ENCODE results near the gene DNASE2. TPM values are rescaled to one million over a fixed set of nuclear protein-coding genes. Genes with fewer than 3 reads are reported as not detected.
A peak's percentile ranks its signal among the peaks of the same experiment; 100 is the strongest.

DNASE2 gene
- total and polyA plus RNA-seq, 2 of the 8 experiments (the other 6 are each of a cell fraction or from before 2014, with no cell fraction given): 33.2 to 48.2 TPM

DNA sequence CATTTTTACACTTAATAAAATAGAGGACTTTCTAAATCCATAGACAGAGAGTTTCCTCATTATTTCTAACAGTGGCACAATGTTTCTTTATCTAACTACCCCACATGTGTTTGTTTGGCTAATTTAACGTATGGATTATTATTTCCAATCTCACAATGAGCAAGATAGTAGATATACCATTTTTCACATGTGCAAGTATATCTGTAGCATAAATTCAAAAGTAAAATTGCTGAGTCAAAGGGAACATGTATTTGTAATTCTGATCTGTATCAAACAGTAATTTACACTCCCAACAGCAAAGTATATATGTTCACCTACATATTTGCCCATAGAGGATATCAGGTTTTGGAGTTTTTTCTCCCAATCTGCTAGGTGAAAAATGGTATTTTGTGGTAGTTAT is 24.6 kb downstream of the DNASE2 start:
- H3K4me1 ChIP-seq (replicated peaks in 1 of 4; ENCODE audit: control insufficient read depth in 3 of 4, insufficient read depth in 4 of 4, low read length in 3 of 4): no peaks in the 10 kb centered on the region
- H4K5ac ChIP-seq (ENCODE audit: insufficient read length, low read depth, low read length): no peak overlapping the region
- no peak overlapping the region for H3K18ac ChIP-seq (ENCODE audit: extremely low read depth, low read length)
- H4K8ac ChIP-seq (ENCODE audit: extremely low read depth, insufficient read depth, low read length): no peak overlapping the region
- 88% methylated on average over 1 of the region's 1 CpG; no CpG with 5 or more reads in 1 of the 2 experiments for WGBS, 2 experiments (ENCODE audit: extremely low coverage in 1 of 2, insufficient coverage in 1 of 2, insufficient read length in 1 of 2, insufficient replicate concordance in 2 of 2, low coverage in 1 of 2, low lambda C conversion rate in 2 of 2, missing lambda C conversion rate in 1 of 2)
- no peak overlapping the region for H3K4me3 ChIP-seq (ENCODE audit: extremely low read depth in 1 of 4, insufficient read depth in 2 of 4, low read depth in 3 of 4, low read length in 4 of 4)
- ChIA-PET CTCF (ENCODE audit: partially characterized antibody) (interaction anchor here (1.4 kb wide), 1 partner anchor 9 kb away, joined by 3 read pairs; no protein-coding TSS in a partner anchor), POLR2A (ENCODE audit: partially characterized antibody) (no interaction called here)
- H3K14ac ChIP-seq (ENCODE audit: insufficient read length): no peak overlapping the region
- H2BK15ac ChIP-seq (ENCODE audit: low read length): no peak overlapping the region
- no peak overlapping the region for H2BK20ac ChIP-seq (ENCODE audit: low read length)
- H4K20me1 ChIP-seq (replicated peaks in 1 of 2; ENCODE audit: control insufficient read depth in 1 of 2, insufficient read depth in 2 of 2, low read length in 2 of 2): peaks cover 0 to 1% of the 10 kb centered on the region in 2 experiments
- no peak overlapping the region for H3K56ac ChIP-seq (replicated peaks; ENCODE audit: insufficient read length, low read depth, low read length)
- H3K23ac ChIP-seq (ENCODE audit: insufficient read length): no peak overlapping the region
- no peak overlapping the region for H4K91ac ChIP-seq (replicated peaks; ENCODE audit: insufficient read length, low read length)
- no peak overlapping the region for H2AFZ ChIP-seq (ENCODE audit: low read length)
- no peak overlapping the region for H2AK5ac ChIP-seq (ENCODE audit: low read depth, low read length)
- H2BK5ac ChIP-seq (ENCODE audit: low read depth, low read length): no peak overlapping the region
- no peak overlapping the region for H2BK12ac ChIP-seq (ENCODE audit: low read depth, low read length)
- H3K4me2 ChIP-seq (ENCODE audit: insufficient read depth in 1 of 2, low read depth in 2 of 2, low read length in 2 of 2): no peak overlapping the region
- peak overlapping the region in 1 of 4 experiments; percentile 38; a peak in 1 of 7 replicates for H3K9ac ChIP-seq (replicated peaks in 1 of 4; ENCODE audit: extremely low read depth in 1 of 4, low read depth in 3 of 4, low read length in 3 of 4)
- H3K79me1 ChIP-seq (ENCODE audit: low read depth, low read length): no peaks in the 10 kb centered on the region
- FAIRE-seq: no peak
- H3K79me2 ChIP-seq (ENCODE audit: control insufficient read depth in 1 of 2, insufficient read depth in 2 of 2, low read length in 2 of 2): no peaks in the 10 kb centered on the region
- no peaks in the 10 kb centered on the region for H3K27me3 ChIP-seq (replicated peaks in 1 of 4; ENCODE audit: control insufficient read depth in 3 of 4, extremely low read depth in 1 of 4, insufficient read depth in 3 of 4, low read length in 3 of 4)
- H3K9me3 ChIP-seq (ENCODE audit: insufficient read depth in 2 of 2, low read depth in 1 of 2, low read length in 1 of 2): no peaks in the 10 kb centered on the region
- no peaks in the 10 kb centered on the region for H3K23me2 ChIP-seq (ENCODE audit: low read depth, low read length)
- H2BK120ac ChIP-seq (replicated peaks; ENCODE audit: low read depth, low read length): no peak overlapping the region
- DNase-seq (ENCODE audit: low read depth in 1 of 2, low spot score in 2 of 2): no peak
- no peak overlapping the region for H3K4ac ChIP-seq (replicated peaks; ENCODE audit: insufficient read length, low read depth, low read length)
- H3K27ac ChIP-seq (ENCODE audit: low read depth, low read length): no peak overlapping the region
- peaks cover 0 to 14% (median 7%) of the 10 kb centered on the region in 4 experiments; a peak in 4 of 8 replicates for H3K36me3 ChIP-seq (ENCODE audit: control insufficient read depth in 2 of 4, insufficient read depth in 4 of 4, low read length in 3 of 4)
- TF ChIP-seq CTCF (IDR thresholded peaks at IDR 0.05; ENCODE audit: control extremely low read depth in 1 of 3, insufficient read depth in 1 of 3, low read depth in 1 of 3, low read length in 3 of 3) (no peak), RXRA (IDR thresholded peaks at IDR 0.05; ENCODE audit: insufficient read depth, low read depth, low read length) (no peak), GTF2F1 (IDR thresholded peaks at IDR 0.05; ENCODE audit: borderline replicate concordance, low read depth, low read length) (no peak), RBBP5 (IDR thresholded peaks at IDR 0.05; ENCODE audit: borderline replicate concordance, low read depth, low read length) (no peak), BCL11A (IDR thresholded peaks at IDR 0.05; ENCODE audit: low read depth in 2 of 2, low read length in 2 of 2) (no peak), KDM5A (IDR thresholded peaks at IDR 0.05; ENCODE audit: low read length) (no peak), CHD1 (IDR thresholded peaks at IDR 0.05; ENCODE audit: low read depth, low read length) (no peak), KDM1A (IDR thresholded peaks at IDR 0.05; ENCODE audit: borderline replicate concordance, low read length) (no peak), CBX8 (IDR thresholded peaks at IDR 0.05; ENCODE audit: borderline replicate concordance, low read depth, low read length) (no peak), SP1 (IDR thresholded peaks at IDR 0.05; ENCODE audit: low read depth, low read length) (no peak), CEBPB (IDR thresholded peaks at IDR 0.05; ENCODE audit: low read depth, low read length) (no peak), TAF7 (optimal IDR thresholded peaks at IDR 0.05; ENCODE audit: borderline replicate concordance, low read depth, low read length) (no peak)

Measured in H1 (cell line).